ENCODE results near the gene PLIN4.

PLIN4 gene

GRCh38 chr19:4483385-4483784 is 34.9 kb downstream of the PLIN4 start:
- DNase-seq = no peak

GRCh38 chr19:4482721-4483364 is 35.4 kb downstream of the PLIN4 start:
- no peak for DNase-seq

GRCh38 chr19:4477034-4477801 is 41.1 kb downstream of the PLIN4 start:
- no peak for DNase-seq

- DNase-seq = no peak
Measured at GRCh38 chr19:4474514-4475022, 43.7 kb downstream of the PLIN4 start.

GRCh38 chr19:4473763-4474513 is 44.3 kb downstream of the PLIN4 start:
- no peak for DNase-seq

- DNase-seq = no peak
Measured at GRCh38 chr19:4473011-4473762, 45.1 kb downstream of the PLIN4 start.

GRCh38 chr19:4472174-4472974 is 45.9 kb downstream of the PLIN4 start, which contains the start of gene HDGFL2:
TSS of gene HDGFL2 (plus strand) at chr19:4472297. CDS start at chr19:4472351, 54 bp downstream.
- no peak for DNase-seq

- DNase-seq = peak; percentile 100
Measured at GRCh38 chr19:4471403-4472173, 46.7 kb downstream of the PLIN4 start.

GRCh38 chr19:4467835-4468234 is 50.5 kb downstream of the PLIN4 start:
- DNase-seq = no peak

- DNase-seq = no peak
Measured at GRCh38 chr19:4464815-4465581, 53.3 kb downstream of the PLIN4 start.

GRCh38 chr19:4457654-4458395 is 60.5 kb downstream of the PLIN4 start, which contains the start of gene UBXN6:
TSS of gene UBXN6 (minus strand) at chr19:4457794. CDS start at chr19:4457697, 97 bp downstream.
- peak; percentile 99 for DNase-seq

GRCh38 chr19:4456843-4457653 is 61.2 kb downstream of the PLIN4 start:
- DNase-seq = no peak

- DNase-seq = peak; percentile 59
Measured at GRCh38 chr19:4456476-4456842, 61.8 kb downstream of the PLIN4 start.

GRCh38 chr19:4455719-4456475 is 62.4 kb downstream of the PLIN4 start:
- no peak for DNase-seq

GRCh38 chr19:4454747-4455718 is 63.3 kb downstream of the PLIN4 start:
- DNase-seq = no peak

Measured in MV-4-11 (cell line).